Endothelial cell of umbilical vein (primary cell): ENCODE results near the gene SYNPR.

Experiments
- EZH2 ChIP-seq: IDR thresholded peaks from 2 replicates; pipeline ENCODE4 v1.6.1; 2012; ENCODE audit warnings: borderline replicate concordance, low read depth, mild to moderate bottlenecking, moderate library complexity, low read length, inconsistent platforms; ENCODE audit not compliant: severe bottlenecking
- GATA2 ChIP-seq: IDR thresholded peaks from 2 replicates; pipeline ENCODE4 v1.7.0; 2011; ENCODE audit warnings: low read depth, mild to moderate bottlenecking, moderate library complexity, mixed read lengths, low read length; ENCODE audit not compliant: insufficient read length, insufficient read depth
- JUN ChIP-seq: IDR thresholded peaks from 2 replicates; pipeline ENCODE4 v1.6.1; 2011; ENCODE audit warnings: borderline replicate concordance, low read depth; ENCODE audit not compliant: insufficient read length, insufficient read depth
- MYC ChIP-seq: IDR thresholded peaks from one replicate; pipeline ENCODE4 v1.6.1; 2011; ENCODE audit warnings: mild to moderate bottlenecking, low read depth, low read length
- POLR2A ChIP-seq: IDR thresholded peaks from 2 replicates; pipeline ENCODE4 v1.6.1; 2012; ENCODE audit warnings: low read depth, mild to moderate bottlenecking, control low read depth, low read length
- POLR2AphosphoS5 ChIP-seq: IDR thresholded peaks from 2 replicates; pipeline ENCODE4 v1.6.1; 2012; ENCODE audit warnings: low read depth, mild to moderate bottlenecking, control low read depth, low read length, moderate library complexity; ENCODE audit not compliant: insufficient read depth
- TF ChIP-seq, protein P1 (sequence below), 2 donors: IDR thresholded peaks; 1 replicate in 1 of 2; 2 replicates in 1 of 2; pipeline ENCODE4 v1.5.1; 2011; ENCODE audit warnings: low read length in 2 of 2, mild to moderate bottlenecking in 2 of 2, moderate library complexity in 2 of 2, control low read depth in 1 of 2, inconsistent platforms in 1 of 2, low read depth in 1 of 2; ENCODE audit not compliant: insufficient read depth in 1 of 2; ENCODE audit errors: extremely low read depth in 1 of 2
- TF ChIP-seq, protein P2 (sequence below): IDR thresholded peaks from 2 replicates; pipeline ENCODE4 v1.6.1; 2011; ENCODE audit not compliant: insufficient read depth, insufficient read length

DNA sequence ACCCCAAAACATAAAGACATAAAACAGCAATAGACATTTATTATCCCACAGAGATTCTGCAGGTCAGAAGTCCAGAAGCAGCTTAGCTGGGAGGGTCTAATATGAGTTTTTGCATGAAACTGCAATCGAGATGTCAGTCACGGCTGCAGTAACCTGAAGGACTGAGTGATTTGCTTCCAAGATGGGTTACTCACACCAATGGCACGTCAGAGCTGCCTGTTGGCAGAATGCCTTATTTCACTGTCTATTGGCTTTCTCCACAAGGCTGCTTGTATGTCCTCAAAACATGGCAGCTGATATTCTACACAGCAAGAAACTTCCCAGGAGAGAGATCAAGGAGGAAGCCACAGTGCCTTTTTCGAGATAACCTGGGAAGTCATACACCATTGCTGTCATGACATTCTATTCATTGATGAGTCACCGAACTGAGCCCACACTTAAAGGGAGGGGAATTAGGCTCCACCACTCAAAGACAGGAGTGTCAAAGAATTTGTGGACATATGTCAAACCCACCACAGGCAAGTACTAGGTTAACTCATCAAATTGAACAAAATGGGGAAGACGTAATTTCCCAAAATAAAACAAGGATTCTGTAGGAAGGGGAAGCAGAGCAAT is 122.2 kb downstream of the SYNPR start:
- TF ChIP-seq, protein P1, sequence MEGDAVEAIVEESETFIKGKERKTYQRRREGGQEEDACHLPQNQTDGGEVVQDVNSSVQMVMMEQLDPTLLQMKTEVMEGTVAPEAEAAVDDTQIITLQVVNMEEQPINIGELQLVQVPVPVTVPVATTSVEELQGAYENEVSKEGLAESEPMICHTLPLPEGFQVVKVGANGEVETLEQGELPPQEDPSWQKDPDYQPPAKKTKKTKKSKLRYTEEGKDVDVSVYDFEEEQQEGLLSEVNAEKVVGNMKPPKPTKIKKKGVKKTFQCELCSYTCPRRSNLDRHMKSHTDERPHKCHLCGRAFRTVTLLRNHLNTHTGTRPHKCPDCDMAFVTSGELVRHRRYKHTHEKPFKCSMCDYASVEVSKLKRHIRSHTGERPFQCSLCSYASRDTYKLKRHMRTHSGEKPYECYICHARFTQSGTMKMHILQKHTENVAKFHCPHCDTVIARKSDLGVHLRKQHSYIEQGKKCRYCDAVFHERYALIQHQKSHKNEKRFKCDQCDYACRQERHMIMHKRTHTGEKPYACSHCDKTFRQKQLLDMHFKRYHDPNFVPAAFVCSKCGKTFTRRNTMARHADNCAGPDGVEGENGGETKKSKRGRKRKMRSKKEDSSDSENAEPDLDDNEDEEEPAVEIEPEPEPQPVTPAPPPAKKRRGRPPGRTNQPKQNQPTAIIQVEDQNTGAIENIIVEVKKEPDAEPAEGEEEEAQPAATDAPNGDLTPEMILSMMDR (IDR thresholded peaks at IDR 0.05; ENCODE audit: extremely low read depth in 1 of 2, insufficient read depth in 1 of 2, low read depth in 1 of 2, low read length in 2 of 2), result no peak
- TF ChIP-seq, protein P2, sequence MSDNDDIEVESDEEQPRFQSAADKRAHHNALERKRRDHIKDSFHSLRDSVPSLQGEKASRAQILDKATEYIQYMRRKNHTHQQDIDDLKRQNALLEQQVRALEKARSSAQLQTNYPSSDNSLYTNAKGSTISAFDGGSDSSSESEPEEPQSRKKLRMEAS, result no peak
- TF ChIP-seq JUN (peak; percentile 12), POLR2AphosphoS5 (no peak), MYC (no peak), POLR2A (no peak), EZH2 (no peak), GATA2 (no peak)
